SU-DHL-6 (cell line): Measurements from ENCODE around the gene KDM7A.

Experiments used
- H2AFZ ChIP-seq: fragments of 200-600 bp; sonication (generic); 2 replicates; pipeline ENCODE4 v1.6.1; 2014; ENCODE audit warnings: low read depth, mild to moderate bottlenecking, moderate library complexity, mixed read lengths, antibody characterized with exemption, low read length; ENCODE audit not compliant: severe bottlenecking
- H3F3A ChIP-seq: fragments of 200-600 bp; shearing (Covaris generic); 2 replicates; pipeline ENCODE4 v1.6.0; 2016; ENCODE audit warnings: antibody characterized with exemption, mild to moderate bottlenecking; ENCODE audit not compliant: insufficient read depth
- H3K27ac ChIP-seq: fragments of 200-600 bp; sonication (generic); 2 replicates; pipeline ENCODE4 v1.5.1; 2016; ENCODE audit warnings: low read depth, mild to moderate bottlenecking, low read length, moderate library complexity, mixed read lengths
- H3K27me3 ChIP-seq: fragments of 200-600 bp; sonication (generic), shearing (Covaris generic); 2 replicates; pipeline ENCODE4 v1.6.0; 2014; ENCODE audit warnings: mild to moderate bottlenecking, low read length
- H3K36me3 ChIP-seq: fragments of 200-600 bp; sonication (generic); 2 replicates; pipeline ENCODE4 v1.6.1; 2014; ENCODE audit warnings: mild to moderate bottlenecking, low read length, mixed read lengths
- H3K4me2 ChIP-seq: fragments of 300-600, 200-600 bp; shearing (Covaris generic), sonication (generic); 2 replicates; pipeline ENCODE4 v1.6.0; 2014; ENCODE audit warnings: low read length, low read depth, mild to moderate bottlenecking; ENCODE audit not compliant: poor library complexity, severe bottlenecking
- H3K4me3 ChIP-seq: fragments of 200-600 bp; sonication (generic); 2 replicates; pipeline ENCODE4 v1.5.1; 2014; ENCODE audit warnings: antibody characterized with exemption, low read length, mild to moderate bottlenecking, mixed read lengths; ENCODE audit not compliant: insufficient read depth, poor library complexity, severe bottlenecking
- H3K79me2 ChIP-seq: fragments of 200-600 bp; sonication (generic); 2 replicates; pipeline ENCODE4 v1.6.1; 2014; ENCODE audit warnings: mild to moderate bottlenecking, low read length, moderate library complexity; ENCODE audit not compliant: insufficient read depth
- H3K9ac ChIP-seq: fragments of 200-600 bp; sonication (generic); 2 replicates; pipeline ENCODE4 v1.7.0; 2014; ENCODE audit warnings: mild to moderate bottlenecking, low read length
- H3K9me2 ChIP-seq: fragments of 200-600 bp; sonication (generic); replicated peaks from 2 replicates; pipeline ENCODE4 v1.6.1; 2014; ENCODE audit warnings: low read length; ENCODE audit not compliant: insufficient read depth
- H3K9me3 ChIP-seq: fragments of 200-600 bp; sonication (generic); 2 replicates; pipeline ENCODE4 v1.6.1; 2014; ENCODE audit warnings: low read length, mixed read lengths; ENCODE audit not compliant: insufficient read depth
- H4K20me1 ChIP-seq: fragments of 200-600 bp; sonication (generic); 2 replicates; pipeline ENCODE4 v1.6.1; 2014; ENCODE audit warnings: low read depth, mild to moderate bottlenecking, antibody characterized with exemption, low read length, moderate library complexity, mixed read lengths
- CTCF ChIP-seq: fragments of 200-600 bp; sonication (generic); IDR thresholded peaks from one replicate; pipeline ENCODE4 v1.5.1; 2017; ENCODE audit warnings: antibody characterized with exemption, mild to moderate bottlenecking, low read length, moderate library complexity; ENCODE audit not compliant: insufficient read depth, poor library complexity, severe bottlenecking
- EZH2phosphoT487 ChIP-seq: fragments of 200-600 bp; sonication (generic), shearing (Covaris generic); conservative IDR thresholded peaks from 2 replicates; pipeline ENCODE4 v1.6.1; 2018; ENCODE audit warnings: mild to moderate bottlenecking, antibody characterized with exemption, low read length, moderate library complexity, mixed read lengths

KDM7A gene

GRCh38 chr7:140096459-140096858 lies 80.3 kb downstream of the KDM7A start:
- no peaks in the 10 kb centered on the region for H4K20me1 ChIP-seq
- no peaks in the 10 kb centered on the region for H3F3A ChIP-seq
- H3K9me2 ChIP-seq, result no peaks in the 10 kb centered on the region
- H3K4me3 ChIP-seq, result no peak overlapping the region
- TF ChIP-seq CTCF, result no peak
- no peak for TF ChIP-seq EZH2phosphoT487
- H2AFZ ChIP-seq, result no peak overlapping the region
- no peaks in the 10 kb centered on the region for H3K9me3 ChIP-seq
- H3K27me3 ChIP-seq, result no peaks in the 10 kb centered on the region
- H3K9ac ChIP-seq, result no peak overlapping the region
- H3K36me3 ChIP-seq, result no peaks in the 10 kb centered on the region
- no peaks in the 10 kb centered on the region for H3K79me2 ChIP-seq
- H3K27ac ChIP-seq, result no peak overlapping the region
- no peak overlapping the region for H3K4me2 ChIP-seq

- Histone ChIP-seq H3K36me3 (no peaks in the 10 kb centered on the region), H3K9me2 (no peaks in the 10 kb centered on the region), H3K4me3 (no peak overlapping the region), H3K27me3 (no peaks in the 10 kb centered on the region), H3F3A (no peaks in the 10 kb centered on the region), H3K4me2 (no peak overlapping the region), H3K9ac (no peak overlapping the region), H4K20me1 (no peaks in the 10 kb centered on the region), H3K79me2 (no peaks in the 10 kb centered on the region), H3K9me3 (no peaks in the 10 kb centered on the region), H3K27ac (no peak overlapping the region), H2AFZ (no peak overlapping the region)
- TF ChIP-seq EZH2phosphoT487 (no peak), CTCF (no peak)
Measured at GRCh38 chr7:140093375-140093774, 83.4 kb downstream of the KDM7A start.

GRCh38 chr7:140085447-140085846 lies 91.3 kb downstream of the KDM7A start:
- H3K4me3 ChIP-seq, result no peak overlapping the region
- H3K27me3 ChIP-seq, result no peaks in the 10 kb centered on the region
- TF ChIP-seq CTCF (no peak), EZH2phosphoT487 (no peak)
- H3F3A ChIP-seq, result no peaks in the 10 kb centered on the region
- no peaks in the 10 kb centered on the region for H3K36me3 ChIP-seq
- H4K20me1 ChIP-seq, result no peaks in the 10 kb centered on the region
- no peak overlapping the region for H3K27ac ChIP-seq
- no peak overlapping the region for H2AFZ ChIP-seq
- H3K9me3 ChIP-seq, result no peaks in the 10 kb centered on the region
- no peaks in the 10 kb centered on the region for H3K79me2 ChIP-seq
- H3K9me2 ChIP-seq, result no peaks in the 10 kb centered on the region
- no peak overlapping the region for H3K4me2 ChIP-seq
- no peak overlapping the region for H3K9ac ChIP-seq
